Measurements from ENCODE around the gene TBC1D22A.

DNA sequence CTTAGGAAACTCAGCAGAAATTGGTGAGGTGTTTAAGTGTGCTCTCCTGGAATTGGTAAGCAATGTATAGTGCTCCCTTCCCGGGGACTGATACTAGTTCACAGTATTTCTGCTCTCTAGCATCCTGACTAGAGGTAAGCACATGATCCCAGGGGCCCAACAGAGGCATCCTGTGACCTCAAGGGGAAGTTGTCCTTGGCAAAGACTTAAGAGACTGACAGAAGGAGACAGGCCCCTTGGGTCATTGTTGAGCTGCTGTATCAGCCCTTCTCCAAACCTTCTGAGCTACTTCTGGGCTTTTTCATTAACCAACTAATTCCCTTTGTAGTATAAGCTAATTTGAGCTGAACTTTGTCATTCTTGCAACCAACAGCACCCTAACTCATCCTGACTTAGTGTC lies 4.3 kb upstream of the TBC1D22A start:
- TF ChIP-seq EP300 (IDR thresholded peaks at IDR 0.05) (no peak), POLR2A (IDR thresholded peaks at IDR 0.05) (no peak), POLR2AphosphoS5 (IDR thresholded peaks at IDR 0.05) (no peak)
- TF ChIP-seq, protein P1, sequence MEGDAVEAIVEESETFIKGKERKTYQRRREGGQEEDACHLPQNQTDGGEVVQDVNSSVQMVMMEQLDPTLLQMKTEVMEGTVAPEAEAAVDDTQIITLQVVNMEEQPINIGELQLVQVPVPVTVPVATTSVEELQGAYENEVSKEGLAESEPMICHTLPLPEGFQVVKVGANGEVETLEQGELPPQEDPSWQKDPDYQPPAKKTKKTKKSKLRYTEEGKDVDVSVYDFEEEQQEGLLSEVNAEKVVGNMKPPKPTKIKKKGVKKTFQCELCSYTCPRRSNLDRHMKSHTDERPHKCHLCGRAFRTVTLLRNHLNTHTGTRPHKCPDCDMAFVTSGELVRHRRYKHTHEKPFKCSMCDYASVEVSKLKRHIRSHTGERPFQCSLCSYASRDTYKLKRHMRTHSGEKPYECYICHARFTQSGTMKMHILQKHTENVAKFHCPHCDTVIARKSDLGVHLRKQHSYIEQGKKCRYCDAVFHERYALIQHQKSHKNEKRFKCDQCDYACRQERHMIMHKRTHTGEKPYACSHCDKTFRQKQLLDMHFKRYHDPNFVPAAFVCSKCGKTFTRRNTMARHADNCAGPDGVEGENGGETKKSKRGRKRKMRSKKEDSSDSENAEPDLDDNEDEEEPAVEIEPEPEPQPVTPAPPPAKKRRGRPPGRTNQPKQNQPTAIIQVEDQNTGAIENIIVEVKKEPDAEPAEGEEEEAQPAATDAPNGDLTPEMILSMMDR (IDR thresholded peaks at IDR 0.05): no peak

All from upper lobe of left lung (tissue), 4 donors.